ENCODE data around the gene UBTD1.
"Not testable (repeated sequence)": the region's sequence is repeated elsewhere in the genome, so short reads cannot be mapped to it uniquely, and the experiment has no call there.

The UBTD1 gene

DNA sequence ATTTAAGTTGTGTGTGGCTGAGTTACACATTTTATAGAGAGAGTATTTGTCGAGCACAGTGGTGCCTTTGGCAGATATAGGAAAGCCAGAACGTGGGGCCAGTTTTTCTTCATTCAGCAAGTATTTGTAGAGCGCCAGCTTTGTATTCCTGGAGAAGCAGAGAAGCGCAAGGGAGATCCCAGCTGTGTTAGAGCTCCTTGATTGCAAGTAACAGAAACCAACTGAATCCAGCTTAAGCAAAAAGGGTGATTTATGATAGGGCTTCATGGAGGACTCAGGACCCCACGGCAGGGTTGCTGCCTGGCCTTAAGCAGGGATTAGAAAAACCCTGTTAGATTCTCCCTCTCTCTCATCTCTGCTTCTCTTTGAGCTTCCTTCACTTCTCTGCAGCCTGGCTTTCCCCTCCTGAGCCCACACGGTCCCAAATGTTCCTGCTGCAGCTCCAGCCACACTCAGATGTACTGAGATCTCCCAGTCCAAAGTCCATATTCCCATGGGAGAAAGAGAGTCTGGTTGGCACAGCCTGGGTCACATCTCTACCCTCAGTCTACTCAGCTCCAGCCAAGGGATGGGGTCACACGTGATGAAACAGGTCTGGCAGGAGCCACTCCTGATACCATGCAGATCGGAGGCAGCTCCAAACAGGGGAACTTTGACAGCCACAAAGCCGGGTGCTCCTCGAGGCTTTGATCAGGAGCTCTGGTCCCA lies 16.7 kb downstream of the UBTD1 start:
- no peak for DNase-seq (ENCODE audit: low read depth in 2 of 2)

DNA sequence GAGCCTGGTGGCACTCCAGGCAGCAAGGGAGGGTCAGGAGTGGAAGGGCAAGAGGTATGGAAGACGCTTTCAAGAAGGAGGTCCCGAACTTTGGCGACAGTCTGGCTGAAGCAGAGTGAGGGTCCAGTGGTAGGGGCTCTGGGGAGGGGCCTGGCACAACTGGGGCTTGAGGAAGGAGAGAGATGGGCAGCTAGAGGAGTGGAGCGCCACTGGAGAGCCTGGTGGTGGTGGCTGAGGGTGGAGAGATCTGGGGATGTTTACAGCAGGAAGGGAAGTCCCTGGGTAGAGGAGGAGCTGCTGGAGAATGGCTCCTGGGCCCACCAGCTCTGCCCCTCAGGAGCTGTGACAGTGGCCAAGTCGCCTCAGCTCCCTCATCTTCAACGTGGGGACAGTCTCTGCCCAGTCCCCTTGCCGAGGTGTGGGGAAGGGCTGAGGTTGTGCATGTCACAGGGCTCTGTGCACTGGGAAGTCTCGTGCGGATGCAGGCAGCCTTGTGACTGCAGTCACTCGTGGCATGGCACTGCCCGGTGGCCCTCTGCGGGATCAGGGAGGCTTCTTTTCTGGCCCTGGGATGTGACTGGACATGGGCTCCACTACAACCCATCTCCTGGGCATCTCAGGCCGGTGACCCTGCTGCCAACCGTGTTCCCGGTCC lies 18.5 kb downstream of the UBTD1 start:
- no peak for DNase-seq (ENCODE audit: low read depth in 2 of 2)

DNA sequence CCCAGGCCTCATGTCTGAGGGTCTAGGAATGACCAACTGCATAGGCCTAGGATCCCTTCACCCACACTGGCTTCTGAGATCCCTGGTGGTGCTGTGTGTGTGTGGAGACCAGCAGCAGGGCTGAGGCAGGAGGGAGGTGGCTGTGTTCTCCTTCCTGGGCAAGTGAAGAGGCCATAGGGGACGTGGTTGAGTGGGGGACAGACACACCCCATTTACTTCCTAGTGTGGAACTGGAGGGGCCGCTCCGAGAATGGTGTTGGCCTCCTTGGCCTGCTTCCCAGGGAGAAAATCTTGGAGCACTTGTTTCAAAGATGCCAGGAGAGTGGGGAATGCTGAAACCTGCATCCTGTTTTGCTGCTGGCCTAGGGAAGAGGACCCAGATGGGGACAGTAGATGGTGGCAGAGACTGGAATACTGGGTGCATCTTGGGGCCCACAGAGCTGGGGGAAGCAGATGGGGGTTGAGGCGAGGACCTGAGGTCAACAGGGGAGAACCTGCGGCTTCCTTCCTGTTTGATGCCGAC lies 19.1 kb downstream of the UBTD1 start:
- DNase-seq (ENCODE audit: low read depth in 2 of 2): no peak

DNA sequence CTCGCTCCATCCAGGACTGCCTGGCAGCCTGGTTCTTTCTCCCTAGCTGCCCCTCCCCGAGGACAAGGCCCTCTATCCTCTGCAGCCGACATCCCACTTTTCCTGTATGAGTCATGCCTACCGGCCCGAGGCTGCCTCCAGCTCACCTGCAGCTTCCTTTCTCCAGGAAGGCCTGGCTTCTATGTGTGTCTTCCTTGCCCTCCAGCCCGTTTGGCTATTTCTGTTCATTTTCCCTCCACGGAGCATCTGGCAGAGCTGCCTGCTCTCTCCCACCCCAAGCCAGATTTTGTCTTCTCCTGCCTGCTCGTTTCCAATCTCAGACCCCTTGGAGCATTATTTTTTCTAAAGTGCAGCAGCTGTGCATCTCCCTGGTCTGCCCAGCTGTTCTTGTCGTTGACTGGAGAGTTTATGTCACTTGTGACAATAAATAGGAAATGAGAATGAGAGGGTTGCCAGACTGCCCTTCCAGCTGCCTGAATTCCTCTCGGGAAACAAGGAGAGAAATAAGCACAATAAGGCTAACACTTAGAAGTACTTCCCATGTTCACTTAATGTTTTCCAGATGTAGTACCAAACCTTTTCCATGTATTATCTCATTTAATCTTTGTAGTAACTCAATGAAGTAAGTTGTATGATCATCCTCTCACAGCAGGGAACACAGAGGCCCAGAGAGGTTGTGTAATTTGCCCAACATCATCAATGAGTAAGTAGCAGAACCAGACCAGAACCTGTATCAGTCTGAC lies 19.7 kb downstream of the UBTD1 start:
- no peak for DNase-seq (ENCODE audit: low read depth in 2 of 2)

DNA sequence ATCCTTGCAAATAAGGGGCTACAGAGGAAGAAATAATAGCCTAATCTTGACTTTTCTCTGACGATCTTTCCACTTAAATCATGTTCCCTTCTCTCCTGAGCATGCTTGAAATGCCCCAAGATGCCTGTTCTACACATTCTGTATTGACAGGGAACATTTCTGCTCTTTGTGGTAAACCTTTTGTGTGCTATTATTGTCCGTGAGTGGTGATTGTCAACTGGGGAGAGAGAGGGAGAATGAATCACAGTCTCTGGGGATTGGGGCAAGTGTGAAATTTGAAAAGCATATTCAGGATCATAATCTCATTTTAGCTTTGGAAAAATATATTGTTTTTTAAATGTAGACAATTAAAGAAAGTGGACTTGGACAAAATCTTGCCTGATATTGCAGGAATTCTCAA lies 20.6 kb downstream of the UBTD1 start:
- DNase-seq (ENCODE audit: low read depth in 2 of 2): no peak

DNA sequence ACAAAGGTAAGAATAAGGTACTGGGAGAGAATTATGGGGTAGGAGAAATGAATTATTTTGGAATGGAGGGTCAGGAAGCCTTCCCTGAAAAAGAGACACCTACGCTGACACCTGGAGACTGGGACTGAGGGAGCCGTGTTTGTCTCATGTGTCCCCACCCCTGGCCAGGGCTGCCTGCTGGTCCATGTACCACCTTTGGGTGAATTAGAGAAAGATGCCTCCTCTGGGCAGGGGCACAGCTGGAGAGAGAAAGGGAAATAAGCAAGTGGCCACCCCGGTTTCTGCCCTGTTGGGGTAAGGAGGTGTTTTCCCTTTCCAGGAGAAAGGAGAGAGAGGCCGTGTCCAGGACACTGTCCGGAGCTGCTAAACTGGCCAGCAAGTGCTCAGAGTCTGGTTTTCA lies 21.8 kb downstream of the UBTD1 start:
- DNase-seq (ENCODE audit: low read depth in 2 of 2): no peak

DNA sequence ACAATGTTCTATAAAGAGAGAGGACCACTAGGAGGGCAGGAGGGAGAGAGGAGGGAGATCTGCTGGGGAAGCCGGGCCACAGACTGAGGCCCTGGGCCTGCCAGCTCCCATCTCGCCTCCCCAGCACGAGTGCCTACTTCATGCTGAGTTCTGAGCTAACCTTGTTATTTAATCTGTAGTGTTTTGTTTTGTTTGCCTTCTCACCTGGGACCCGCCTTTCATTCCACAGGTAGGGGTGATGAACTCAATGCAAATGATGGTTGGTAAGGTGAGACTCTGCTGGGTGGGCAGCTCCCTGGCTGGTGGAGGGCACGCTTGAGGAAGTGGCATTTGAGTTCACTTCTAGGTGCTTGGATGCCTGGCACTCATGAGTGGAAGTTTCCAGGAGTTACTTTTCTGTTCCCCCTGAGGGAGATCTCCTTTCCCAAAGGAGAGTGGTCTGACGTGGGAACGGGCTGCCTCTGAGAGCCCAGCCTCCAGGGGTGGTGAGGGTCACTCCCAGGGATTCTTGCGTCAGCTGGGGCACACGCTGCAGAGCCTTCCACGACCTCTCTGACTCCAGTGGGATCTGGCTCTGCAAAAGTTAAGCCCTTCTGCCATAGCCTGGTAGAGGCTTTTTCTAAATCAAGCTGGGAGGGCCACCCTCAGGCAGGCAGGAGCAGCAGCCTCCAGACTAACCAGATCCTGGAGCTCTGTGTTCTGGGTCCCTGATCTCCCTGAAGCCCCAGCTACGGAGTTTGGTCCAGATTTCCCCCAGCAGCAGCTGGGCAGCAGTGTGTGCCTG lies 22.4 kb downstream of the UBTD1 start:
- no peak for DNase-seq (ENCODE audit: low read depth in 2 of 2)

DNA sequence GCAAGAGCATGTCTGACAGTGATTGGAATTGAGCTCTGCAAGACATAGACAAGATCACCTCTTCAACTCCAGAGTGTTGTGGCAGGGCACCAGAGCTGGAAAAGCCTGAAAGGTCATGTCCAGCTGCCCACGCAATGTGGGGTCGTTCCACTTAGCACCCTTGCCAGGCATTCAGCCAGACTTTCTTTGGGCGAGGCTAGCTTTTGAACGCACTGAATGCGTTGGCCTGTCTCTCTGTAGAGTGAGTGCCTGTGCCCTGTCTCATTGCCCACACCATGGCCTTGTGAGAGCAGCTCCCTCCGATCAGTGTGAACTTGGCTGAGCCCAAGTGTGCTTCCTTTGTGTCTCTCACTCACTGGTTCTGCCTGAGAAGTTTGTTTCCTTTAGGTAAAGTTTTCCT lies 23.3 kb downstream of the UBTD1 start:
- no peak for DNase-seq (ENCODE audit: low read depth in 2 of 2)

DNA sequence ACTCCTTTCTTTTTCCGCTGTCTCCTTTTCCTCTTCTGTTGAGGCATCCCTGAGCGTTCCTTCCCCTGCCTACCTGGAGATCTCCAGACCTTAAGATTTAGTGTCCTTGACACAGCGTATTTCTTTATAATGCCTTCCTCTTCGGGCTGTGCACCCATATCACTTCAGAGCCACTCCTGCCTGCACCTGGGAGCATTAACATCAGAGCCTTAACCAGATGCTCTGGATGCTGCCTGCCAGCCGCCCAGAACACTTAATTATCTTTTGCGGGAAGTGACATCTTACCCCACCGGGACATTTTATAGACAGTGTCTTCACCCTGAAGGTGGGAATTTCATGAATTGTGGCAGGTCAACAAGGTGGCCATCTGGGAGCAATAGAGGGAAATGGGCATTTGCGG lies 24.2 kb downstream of the UBTD1 start:
- DNase-seq (ENCODE audit: low read depth in 2 of 2): no peak

DNA sequence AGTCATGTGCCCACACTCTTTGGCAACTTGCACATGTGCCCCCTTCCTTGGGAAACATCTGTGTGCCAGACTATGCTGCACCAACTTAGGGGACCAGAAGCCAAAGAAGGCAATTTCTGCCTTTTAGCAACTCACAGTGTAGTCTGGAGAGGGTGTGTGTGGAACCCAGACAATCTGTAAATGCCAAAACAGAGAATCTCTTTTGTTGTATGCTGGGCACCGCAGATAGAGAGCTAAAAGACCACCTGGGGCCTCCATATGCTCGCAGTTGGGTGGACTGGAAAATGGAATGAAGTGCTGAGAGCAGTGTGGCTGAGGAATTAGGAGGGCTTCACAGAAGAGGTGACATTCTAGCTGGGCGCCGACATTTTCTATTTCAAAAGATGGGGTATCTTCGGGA lies 26.4 kb downstream of the UBTD1 start:
- DNase-seq (ENCODE audit: low read depth in 2 of 2): no peak

DNA sequence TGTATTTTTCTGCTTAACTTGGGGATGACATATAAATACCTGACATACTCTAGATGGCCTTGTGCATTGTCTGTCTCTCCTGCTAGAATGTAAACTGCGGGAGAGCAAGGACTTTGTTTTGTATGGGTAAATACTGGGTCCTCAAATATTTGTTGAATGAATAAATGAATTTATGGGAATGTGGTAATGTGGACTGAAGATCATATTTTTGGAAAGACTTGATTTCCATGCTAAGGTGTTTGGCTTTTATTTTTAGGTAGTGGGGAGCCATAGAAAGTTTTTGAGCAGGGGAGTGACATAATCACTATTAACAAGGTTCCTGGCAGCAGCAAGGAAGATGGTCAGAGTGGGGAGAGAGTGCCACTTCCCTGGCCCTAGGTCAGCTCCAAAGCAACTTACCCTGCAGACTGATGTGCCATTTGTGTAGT lies 27.0 kb downstream of the UBTD1 start:
- no peak for DNase-seq (ENCODE audit: low read depth in 2 of 2)

DNA sequence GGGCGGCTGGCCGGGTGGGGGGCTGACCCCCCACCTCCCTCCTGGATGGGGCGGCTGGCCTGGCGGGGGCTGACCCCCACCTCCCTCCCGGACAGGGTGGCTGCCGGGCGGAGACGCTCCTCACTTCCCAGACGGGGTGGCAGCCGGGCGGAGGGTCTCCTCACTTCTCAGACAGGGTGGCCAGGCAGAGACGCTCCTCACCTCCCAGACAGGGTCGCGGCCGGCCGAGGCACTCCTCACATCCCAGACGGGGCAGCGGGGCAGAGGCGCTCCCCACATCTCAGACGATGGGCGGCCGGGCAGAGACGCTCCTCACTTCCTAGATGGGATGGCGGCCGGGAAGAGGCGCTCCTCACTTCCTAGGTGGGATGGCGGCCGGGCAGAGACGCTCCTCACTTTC lies 30.2 kb downstream of the UBTD1 start:
- DNase-seq (ENCODE audit: low read depth in 2 of 2): not testable (repeated sequence)

DNA sequence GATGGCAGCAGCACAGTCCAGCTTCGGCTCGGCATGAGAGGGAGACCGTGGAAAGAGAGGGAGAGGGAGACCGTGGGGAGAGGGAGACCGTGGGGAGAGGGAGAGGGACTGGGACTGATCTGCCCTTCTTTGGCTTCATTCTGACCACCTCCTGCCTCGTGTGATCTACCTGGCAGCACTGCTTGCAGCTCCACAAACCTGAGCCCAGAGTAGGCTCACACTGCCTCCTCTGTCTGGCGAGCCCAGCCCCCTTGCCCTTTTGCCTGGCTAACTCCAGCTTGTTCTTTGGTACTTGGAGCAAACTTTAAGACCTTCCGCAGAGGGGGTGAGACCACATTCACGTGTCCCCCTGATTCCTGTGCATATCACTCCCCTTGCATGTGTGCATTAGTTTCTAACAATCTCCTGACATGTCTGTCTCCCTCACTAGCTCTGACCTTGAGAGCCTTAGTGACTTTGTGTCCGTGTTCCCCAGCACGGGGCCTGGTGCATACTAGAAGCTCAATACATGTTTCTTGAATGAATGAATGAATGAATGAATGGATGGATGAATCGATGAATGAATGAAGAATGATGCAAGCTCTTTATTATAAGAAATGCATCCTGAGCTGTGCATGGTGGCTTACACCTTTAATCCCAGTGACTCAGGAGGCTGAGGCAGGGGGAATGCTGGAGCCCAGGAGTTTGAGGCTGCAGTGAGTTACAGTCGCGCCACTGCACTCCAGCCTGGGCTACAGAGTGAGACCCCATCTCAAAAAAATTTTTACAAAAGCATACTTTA lies 31.2 kb downstream of the UBTD1 start:
- DNase-seq (ENCODE audit: low read depth in 2 of 2): no peak

DNA sequence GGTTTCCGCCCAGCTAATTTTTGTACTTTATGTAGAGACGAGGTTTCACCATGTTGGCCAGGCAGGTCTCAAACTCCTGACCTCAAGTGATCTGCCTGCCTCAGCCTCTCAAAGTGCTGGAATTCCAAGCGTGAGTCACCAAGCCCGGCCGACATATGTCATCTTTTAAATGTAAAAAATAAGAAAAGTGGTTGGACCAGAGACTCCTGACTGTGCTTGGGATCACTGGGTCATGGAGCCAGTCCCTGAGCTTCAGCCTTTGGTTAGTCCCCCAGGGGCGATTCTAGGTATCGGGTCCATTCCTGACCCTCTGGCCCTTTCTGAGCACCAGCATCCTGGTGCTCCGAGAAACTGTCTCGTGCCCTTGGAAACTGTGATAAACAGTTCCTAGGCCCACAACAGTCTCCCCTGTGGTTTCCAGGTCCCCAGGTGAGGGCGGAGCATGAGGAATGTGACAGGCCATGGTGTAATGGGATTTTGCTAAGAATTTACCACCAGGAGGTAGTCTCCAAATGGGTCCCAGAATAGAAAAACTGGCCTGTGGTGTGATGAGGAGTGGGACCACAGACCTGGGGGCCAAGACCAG lies 32.8 kb downstream of the UBTD1 start:
- no peak for DNase-seq (ENCODE audit: low read depth in 2 of 2)

DNA sequence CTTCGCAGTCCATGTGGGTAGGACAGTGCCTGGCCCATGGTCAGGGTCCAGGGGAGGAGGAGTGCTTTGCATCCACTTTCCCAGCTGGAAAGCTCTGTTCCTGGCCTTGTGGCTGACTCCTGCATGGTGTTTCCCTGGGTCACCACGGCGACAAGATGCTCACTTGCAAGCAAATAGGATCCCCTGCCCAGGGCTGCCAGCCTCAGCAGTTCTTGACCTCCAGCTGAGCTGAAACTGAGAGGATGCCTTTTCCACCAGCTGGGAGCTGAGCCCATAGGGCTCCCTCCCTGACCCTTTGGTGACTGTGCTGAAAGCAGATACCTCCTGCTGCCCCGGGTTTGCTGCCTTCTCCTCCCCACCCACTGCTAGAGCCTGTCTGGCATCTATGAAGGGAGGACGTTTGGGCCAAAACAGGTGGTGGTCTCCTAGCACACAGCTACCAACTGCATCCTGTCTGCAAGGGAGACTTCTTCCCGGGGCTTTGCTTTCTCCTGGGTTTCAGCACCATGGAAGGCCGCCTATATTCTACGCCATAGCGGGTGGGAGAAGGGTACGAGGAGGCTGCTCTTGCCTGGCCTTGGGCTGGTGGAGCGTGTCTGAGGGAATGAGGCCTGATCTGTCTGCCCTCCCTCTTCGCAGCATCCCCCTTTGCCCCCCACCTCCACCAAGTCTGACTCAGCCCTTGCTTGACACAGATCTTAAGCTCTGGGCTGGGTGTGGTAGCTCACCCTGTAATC lies 34.4 kb downstream of the UBTD1 start:
- no peak for DNase-seq (ENCODE audit: low read depth in 2 of 2)

DNA sequence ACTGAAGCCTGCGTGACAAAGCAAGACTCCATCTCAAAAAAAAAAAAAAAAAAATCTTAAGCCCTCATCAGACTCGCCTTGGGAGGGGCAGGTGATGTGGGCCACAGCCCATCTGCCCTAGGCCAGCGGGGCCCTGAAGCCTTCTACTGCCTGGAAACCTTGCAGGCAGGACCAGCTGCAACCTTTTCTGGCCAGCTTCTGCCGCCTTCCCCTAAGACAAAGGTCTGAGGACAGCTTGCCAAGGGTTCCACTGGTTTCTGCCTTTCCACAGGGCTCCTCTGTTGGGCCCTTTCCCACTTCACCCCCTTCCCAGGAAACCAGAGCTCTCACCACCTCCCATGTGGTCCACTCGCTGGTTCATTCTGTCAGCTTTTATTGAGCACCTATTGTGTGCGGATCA lies 35.2 kb downstream of the UBTD1 start:
- no peak for DNase-seq (ENCODE audit: low read depth in 2 of 2)

DNA sequence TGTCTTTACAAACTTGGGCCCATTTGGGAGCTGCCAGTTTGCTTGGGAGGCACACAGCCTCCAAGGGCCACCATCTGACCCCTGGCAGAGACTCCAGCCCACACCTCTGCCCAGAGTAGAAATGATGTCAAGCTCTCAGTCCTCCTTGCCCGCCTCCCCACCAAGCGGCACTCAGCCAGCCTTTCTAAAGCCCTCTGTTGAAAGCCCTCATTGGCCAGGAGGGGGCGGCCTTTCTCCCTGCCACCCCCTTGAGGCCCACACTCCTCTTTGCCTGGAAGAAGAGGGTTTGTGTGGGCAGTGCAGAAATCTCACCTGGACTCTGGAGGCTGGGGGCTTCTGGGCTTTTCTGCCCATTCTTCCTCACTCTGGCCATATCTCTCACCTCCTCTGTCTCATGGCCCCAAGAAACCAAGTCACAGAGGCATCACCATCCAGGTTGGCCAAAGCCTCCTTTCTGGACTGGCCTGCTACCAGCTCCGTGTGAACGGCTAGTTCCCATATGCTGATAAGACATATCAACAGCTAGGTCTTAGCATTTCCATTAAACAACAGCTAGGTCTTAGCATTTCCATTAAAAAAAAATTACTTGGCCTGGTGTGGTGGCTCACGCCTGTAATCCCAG lies 36.1 kb downstream of the UBTD1 start:
- peak in 1 of 2 donors; percentile 41 for DNase-seq (ENCODE audit: low read depth in 2 of 2)

DNA sequence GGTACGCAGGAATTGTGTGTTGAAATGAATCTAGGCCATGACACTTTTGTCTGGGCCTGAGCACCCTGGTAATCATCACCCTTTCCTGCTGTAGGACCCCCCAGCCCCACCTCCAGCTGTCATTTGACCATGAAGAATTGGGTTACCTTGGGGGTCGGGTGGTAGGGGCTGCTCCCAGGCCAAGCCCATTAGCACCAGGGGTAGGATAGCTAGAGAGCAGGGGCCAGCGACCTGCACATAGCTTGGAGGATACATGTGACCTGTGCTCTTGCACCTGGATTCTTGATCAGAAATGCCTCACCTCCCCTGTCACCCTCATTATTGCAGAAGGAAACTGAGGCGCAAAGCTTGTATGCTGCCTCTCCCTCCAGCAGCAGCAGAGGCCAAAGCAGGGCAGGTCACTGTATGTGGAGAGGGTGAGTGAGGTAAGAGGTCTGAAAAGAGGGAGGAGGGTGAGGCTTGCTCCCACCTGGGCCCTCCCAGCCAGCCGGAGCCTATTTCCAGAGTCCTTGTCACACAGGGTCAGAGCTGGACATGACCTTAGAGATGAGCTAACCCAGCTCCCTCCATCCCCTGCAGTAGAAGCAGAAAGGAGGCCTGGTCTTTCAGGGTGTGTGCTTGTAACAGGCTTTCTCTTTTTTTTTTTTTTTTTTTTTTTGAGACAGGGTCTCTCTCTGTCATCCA lies 38.6 kb downstream of the UBTD1 start:
- DNase-seq (ENCODE audit: low read depth in 2 of 2): no peak

DNA sequence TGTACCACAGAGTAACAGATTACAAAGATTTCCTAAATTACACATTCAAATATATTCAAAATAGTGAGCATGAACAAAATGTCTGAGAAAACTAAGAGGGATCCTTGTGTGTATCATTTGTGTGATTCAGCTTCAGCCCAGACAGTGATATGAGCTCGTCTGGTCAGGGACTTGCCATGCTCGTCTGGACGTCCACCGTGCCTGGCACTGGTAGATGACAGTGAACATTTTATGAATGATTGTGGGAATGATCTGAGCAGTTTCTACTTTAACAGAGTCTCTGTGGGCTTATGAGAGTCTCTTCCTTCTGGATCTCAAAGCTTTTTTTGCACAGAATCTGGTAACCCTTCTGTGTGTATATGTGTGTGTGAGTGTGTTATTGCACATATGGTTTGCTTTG lies 39.7 kb downstream of the UBTD1 start:
- no peak for DNase-seq (ENCODE audit: low read depth in 2 of 2)

Data from stimulated activated CD8-positive, alpha-beta memory T cell treated with anti-CD3 and anti-CD28 coated beads, Interleukin-2, amount 100 ng/mL, for 48 hours (primary cell).